ENCODE data around the gene JRKL. TPM values are rescaled to one million over a fixed set of nuclear protein-coding genes. Genes with fewer than 3 reads are reported as not detected.

Gene JRKL
- 1 to 10 TPM; 3.7 to 4.7 TPM for total RNA-seq
- 13.2 to 18.9 reads per million in 2 donors for total RNA-seq

DNA sequence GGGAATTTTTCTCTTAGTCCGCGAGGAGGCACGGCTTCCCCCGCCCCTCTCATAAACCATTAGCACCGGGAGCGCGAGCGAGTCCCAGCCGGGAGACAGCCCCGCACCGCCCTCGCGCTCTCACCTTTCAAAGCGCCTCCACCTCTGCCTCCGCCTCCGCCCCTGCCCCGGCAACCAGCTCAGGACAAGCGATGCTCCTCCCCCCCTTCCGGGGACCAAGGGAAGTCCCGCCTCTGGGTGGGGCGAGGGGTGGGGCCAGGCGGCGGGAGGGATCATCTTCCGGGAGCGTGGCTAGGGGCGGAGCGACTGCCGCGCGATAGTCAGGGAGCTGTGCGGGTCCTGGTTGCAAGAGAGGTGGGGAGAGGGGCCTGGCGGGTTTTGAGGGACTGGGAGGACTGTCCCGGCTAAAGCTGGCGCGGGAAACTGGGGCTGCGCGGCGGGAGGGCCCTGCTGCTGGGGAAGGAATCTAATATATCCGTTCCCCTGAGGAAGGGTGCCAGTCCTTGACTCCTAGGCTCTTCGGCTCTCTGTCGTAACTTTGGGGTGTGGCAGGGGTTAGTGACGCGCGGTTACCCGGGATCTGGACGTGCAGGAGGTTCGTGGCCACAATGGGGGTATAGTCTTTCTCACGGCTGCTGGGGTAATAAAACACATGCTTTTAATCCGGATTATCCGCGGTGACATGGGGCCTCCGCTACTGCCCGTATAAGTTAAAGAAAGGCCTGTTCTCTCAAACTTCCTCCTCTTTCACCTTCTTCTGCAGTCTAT lies at the start of gene JRKL, which contains the start of gene CCDC82:
JRKL (plus strand) TSS at position 294 of the 768 bp plus-strand sequence. CDS start 637 bp downstream, outside the sequence.
CCDC82 (minus strand) TSS at position 193 of the 768 bp plus-strand sequence. CDS start 5,165 bp downstream, outside the sequence.
- DNase-seq (peak; percentile 97 to 98 (median 98)), ATAC-seq (peak; percentile 97)
- H3K27me3 Mint-ChIP-seq: no peaks in the 10 kb centered on the region
- peak within 1 kb of the TSS; percentile 67 for H3K27ac Mint-ChIP-seq
- H3K36me3 Mint-ChIP-seq (ENCODE audit: low read depth): no peaks in the 10 kb centered on the region
- H3K4me1 Mint-ChIP-seq: peaks cover 20% of the 10 kb centered on the region
- no peaks in the 10 kb centered on the region for H3K9me3 ChIP-seq (ENCODE audit: control insufficient read depth, low read length, poor library complexity, severe bottlenecking)
- peak within 1 kb of the TSS; percentile 88 for H3K4me3 Mint-ChIP-seq

DNA sequence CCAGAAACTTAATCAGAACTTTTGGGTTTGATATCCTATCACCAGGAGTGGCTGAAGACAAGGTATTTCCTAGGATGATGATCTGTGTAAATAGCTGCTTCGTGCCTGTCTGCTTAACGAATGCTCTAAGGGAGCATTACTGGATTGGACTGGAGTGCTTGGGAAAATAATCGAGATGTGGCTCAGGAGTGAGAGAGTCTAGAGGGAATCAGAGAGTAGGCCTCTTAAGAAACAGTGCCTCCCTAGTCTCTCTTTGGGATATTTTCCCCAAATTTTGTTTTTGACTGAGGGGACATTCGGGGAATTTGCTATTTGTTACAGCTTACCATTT lies 49.3 kb upstream of the JRKL start:
- H3K27ac Mint-ChIP-seq: peak overlapping the region; percentile 97
- peak overlapping the region; percentile 98 for H3K4me3 Mint-ChIP-seq
- ATAC-seq (no peak), DNase-seq (no peak)
- no peaks in the 10 kb centered on the region for H3K9me3 ChIP-seq (ENCODE audit: control insufficient read depth, low read length, poor library complexity, severe bottlenecking)
- H3K27me3 Mint-ChIP-seq: no peaks in the 10 kb centered on the region
- peaks cover 11% of the 10 kb centered on the region for H3K36me3 Mint-ChIP-seq (ENCODE audit: low read depth)
- H3K4me1 Mint-ChIP-seq: peaks cover 59% of the 10 kb centered on the region

DNA sequence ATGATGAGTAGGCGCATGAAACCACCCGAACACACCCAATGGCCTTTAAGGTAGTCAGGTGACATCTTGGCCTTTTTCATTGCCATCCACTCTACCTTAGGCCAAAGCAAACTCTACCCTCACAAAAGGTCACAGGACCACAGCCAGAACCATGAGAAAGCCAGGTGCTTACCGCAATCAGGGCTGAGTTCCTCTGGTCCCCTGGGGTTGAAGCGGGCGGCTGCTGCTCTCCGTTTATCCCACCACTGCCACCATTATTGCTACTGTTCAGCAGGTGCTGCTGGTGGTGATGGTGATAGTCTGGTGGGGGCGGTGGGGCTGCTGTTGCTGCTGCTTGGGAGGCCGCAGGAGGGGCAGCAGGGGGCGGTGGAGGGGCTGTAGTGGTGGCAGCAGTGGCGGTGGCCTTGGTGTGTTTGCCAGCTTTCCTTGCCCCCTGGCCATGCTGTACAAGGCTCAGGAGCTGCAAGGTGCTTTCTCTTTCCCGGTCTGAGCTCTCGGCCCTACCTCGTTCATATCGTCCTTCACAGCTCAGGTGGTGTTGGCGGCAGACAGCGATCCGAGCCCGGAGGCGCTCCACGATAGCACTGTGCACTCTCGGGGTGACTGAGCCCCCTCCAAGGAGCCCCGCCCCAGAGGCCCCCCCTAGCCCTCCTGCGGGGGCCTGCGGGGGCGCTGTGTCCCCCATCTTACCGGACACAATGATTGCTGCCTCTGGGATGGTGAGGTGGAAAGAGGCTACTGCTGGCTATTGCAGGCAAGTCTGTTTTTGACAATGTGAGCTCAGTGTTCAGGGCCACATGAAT lies 48.4 kb upstream of the JRKL start:
- DNase-seq: peak; percentile 49 to 69 (median 68)
- Mint-ChIP-seq H3K4me3 (peak overlapping the region; percentile 98), H3K27me3 (no peaks in the 10 kb centered on the region), H3K36me3 (ENCODE audit: low read depth) (peaks cover 8% of the 10 kb centered on the region), H3K4me1 (peaks cover 53% of the 10 kb centered on the region), H3K27ac (peak overlapping the region; percentile 97)
- no peaks in the 10 kb centered on the region for H3K9me3 ChIP-seq (ENCODE audit: control insufficient read depth, low read length, poor library complexity, severe bottlenecking)
- ATAC-seq: peak; percentile 47

DNA sequence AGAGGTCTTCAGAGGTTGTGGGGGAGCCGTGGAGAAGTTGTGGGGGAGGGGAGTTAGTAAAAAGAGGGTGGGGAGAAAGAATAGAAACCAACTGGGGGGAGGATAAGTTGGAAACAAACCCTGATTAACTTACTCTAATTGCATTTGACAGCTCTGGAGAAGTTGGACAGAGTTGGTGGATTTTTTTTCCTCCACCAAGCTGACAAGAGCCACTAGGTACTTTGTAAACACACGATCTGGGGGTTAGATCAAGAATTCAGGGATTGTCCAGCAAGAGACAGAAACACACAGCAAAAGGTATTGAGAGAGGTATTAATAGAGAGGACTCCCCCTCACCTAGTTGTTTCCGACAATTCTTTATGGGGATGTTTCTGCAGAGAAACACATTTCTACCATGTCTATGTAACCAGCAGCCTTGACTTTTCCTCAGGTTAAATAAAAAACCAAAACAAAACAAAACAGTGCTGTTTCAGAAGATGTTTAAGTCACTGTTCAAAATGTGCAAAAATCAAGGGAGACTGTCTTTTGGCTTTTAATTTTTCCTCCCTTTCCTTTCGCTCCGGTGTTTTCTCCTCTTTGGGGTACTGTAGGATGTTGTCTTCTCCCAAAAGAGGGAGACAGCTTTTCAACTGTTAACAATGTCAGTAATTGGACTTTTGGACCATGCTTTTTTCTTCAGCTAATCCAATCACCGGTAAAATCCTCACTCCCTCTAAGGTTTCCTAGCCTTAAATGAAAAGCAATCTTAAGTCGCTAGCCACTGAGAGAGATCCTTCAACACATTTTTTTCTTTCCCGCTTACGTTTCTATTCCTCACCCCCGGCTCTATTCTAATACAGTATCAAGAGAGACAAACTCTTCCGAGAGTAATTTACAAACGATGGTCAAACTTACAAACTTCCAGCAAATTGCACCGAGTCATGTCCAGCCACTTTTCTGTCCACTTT lies 47.5 kb upstream of the JRKL start:
- ATAC-seq (no peak), DNase-seq (no peak)
- Mint-ChIP-seq H3K4me3 (peak overlapping the region; percentile 98), H3K4me1 (peaks cover 50% of the 10 kb centered on the region), H3K27me3 (no peaks in the 10 kb centered on the region), H3K27ac (peak overlapping the region; percentile 97), H3K36me3 (ENCODE audit: low read depth) (peaks cover 8% of the 10 kb centered on the region)
- no peaks in the 10 kb centered on the region for H3K9me3 ChIP-seq (ENCODE audit: control insufficient read depth, low read length, poor library complexity, severe bottlenecking)

DNA sequence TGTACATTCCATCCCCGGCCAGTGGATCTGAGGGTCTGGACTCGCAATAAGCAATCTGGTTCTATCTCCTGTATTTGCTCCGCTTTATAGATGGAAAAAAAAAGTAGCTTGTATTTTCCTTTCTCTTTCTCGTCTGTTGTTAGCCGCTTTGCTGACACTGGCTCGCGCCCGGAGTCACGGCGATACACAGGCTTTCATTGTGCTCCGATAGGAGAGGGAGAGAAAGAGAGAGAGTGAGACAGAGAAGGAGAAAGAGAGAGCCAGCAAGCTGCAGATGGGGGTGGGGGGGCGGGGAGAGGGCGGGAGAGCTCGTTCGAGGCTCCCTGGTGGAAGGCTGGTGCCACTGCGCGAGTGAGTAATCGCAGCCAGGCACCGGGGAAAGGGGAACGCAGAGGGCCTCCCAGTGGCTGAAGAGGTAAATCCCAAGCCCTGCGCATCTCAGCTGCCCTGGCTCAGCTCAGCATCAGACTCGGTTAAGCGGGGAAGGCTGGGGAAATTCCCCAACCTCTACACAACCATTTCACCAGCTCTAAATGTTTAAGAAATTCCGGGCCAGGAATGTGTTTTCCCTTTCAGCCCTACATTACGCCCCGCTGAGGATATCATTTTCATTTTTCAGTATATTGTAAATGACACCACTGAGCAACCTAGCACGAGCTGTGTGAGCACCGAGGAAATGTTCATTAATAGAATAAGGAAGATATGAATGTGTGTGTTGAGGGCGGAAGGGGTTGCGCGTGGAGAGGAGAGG lies 46.7 kb upstream of the JRKL start, which contains the start of gene MAML2:
MAML2 (minus strand) TSS at position 235 of the 751 bp plus-strand sequence. CDS start 1,300 bp downstream, outside the sequence.
- Mint-ChIP-seq H3K27ac (peak within 1 kb of the TSS; percentile 97), H3K4me1 (peaks cover 41% of the 10 kb centered on the region), H3K36me3 (ENCODE audit: low read depth) (peaks cover 8% of the 10 kb centered on the region), H3K4me3 (peak within 1 kb of the TSS; percentile 98), H3K27me3 (no peaks in the 10 kb centered on the region)
- H3K9me3 ChIP-seq (ENCODE audit: control insufficient read depth, low read length, poor library complexity, severe bottlenecking): no peaks in the 10 kb centered on the region
- ATAC-seq (peak; percentile 92), DNase-seq (peak; percentile 81 to 88 (median 81))

DNA sequence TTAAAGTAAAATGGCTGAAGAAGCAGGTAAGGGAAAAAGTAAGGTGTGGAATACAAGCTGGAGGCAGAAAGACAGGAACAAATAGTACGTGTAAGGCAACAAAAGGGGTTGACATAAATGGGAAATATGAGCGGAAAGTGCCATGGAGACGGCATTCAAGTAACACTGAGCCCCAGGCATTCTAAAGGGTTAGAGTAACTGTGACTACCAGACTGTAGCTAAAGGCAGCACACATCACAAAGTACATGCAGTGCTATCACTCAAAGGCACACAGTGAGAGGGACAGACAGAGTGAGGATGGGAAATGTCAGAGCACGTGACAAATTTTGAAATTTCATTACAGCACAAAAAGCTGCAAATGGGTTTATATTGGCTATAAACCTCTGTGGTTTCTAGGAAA lies 33.0 kb upstream of the JRKL start:
- Mint-ChIP-seq H3K27ac (no peak overlapping the region), H3K27me3 (no peaks in the 10 kb centered on the region), H3K4me3 (no peak overlapping the region), H3K4me1 (peaks cover 6% of the 10 kb centered on the region), H3K36me3 (ENCODE audit: low read depth) (peaks cover 12% of the 10 kb centered on the region)
- no peaks in the 10 kb centered on the region for H3K9me3 ChIP-seq (ENCODE audit: control insufficient read depth, low read length, poor library complexity, severe bottlenecking)
- DNase-seq (no peak), ATAC-seq (no peak)

DNA sequence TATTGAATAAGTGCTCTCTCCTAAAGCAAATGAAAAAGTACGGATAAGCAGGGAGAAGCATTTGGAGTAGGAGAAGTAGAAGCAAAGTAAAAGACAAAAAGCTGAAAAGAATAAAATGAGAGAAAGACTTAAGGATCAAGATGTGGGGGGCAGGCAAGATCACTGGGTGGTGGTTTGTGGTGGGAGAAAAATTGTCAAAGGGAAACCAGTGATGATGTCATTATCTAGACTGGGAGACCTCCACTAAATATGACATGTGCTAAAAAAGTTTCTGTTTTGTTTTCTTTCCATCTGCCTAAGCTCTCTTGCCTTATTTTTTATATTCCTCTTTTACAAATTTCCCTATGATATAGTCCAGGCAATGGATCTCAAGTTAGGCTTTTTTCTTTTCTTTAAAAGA lies 32.0 kb upstream of the JRKL start:
- ATAC-seq (no peak), DNase-seq (no peak)
- Mint-ChIP-seq H3K4me3 (no peak overlapping the region), H3K27ac (peak overlapping the region; percentile 53), H3K36me3 (ENCODE audit: low read depth) (peaks cover 12% of the 10 kb centered on the region), H3K4me1 (peaks cover 6% of the 10 kb centered on the region), H3K27me3 (no peaks in the 10 kb centered on the region)
- no peaks in the 10 kb centered on the region for H3K9me3 ChIP-seq (ENCODE audit: control insufficient read depth, low read length, poor library complexity, severe bottlenecking)

DNA sequence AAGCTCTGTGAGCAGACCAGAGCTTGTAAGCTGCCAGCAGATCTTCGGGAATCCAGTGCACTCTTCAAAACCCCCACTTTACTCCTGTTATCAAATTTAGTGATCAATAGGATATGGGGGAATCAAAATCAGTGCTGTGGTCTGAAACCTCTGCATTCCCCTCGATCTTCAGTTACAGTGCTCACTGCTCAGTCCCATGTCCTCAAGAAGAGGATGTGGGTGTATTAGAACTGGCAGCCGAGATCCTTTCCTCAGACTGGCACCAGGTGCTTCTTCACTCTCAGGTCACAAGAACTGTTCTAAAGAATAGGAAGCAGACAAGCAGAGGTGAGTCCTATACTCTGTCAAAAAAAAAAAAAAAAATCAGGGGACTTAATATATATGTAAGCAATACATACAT lies 31.5 kb upstream of the JRKL start:
- ATAC-seq: no peak
- Mint-ChIP-seq H3K4me3 (no peak overlapping the region), H3K27me3 (no peaks in the 10 kb centered on the region), H3K27ac (no peak overlapping the region), H3K36me3 (ENCODE audit: low read depth) (peaks cover 12% of the 10 kb centered on the region), H3K4me1 (peaks cover 6% of the 10 kb centered on the region)
- no peak for DNase-seq
- H3K9me3 ChIP-seq (ENCODE audit: control insufficient read depth, low read length, poor library complexity, severe bottlenecking): no peaks in the 10 kb centered on the region

DNA sequence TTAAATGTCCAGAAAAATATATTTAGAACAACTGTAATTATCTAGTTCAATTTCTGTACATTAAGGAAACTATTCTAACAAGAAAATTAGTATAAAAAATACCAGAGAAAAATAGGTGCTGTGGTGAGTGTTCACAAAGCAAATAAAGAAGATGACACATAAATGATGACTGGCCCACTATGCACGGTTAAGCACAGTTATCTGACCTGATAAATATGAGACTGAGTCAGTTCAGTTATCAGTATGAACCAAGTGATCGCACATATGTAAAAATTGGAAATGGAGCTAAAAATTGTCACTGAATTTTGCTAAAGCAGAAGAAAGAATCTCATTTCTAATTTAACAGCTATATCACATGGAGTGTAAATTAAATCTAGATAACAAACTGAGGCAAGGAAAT lies 28.0 kb upstream of the JRKL start:
- H3K9me3 ChIP-seq (ENCODE audit: control insufficient read depth, low read length, poor library complexity, severe bottlenecking): no peaks in the 10 kb centered on the region
- ATAC-seq: no peak
- Mint-ChIP-seq H3K36me3 (ENCODE audit: low read depth) (peaks cover 2% of the 10 kb centered on the region), H3K27me3 (no peaks in the 10 kb centered on the region), H3K4me3 (no peak overlapping the region), H3K4me1 (peaks cover under 1% of the 10 kb centered on the region), H3K27ac (no peak overlapping the region)
- DNase-seq: no peak

DNA sequence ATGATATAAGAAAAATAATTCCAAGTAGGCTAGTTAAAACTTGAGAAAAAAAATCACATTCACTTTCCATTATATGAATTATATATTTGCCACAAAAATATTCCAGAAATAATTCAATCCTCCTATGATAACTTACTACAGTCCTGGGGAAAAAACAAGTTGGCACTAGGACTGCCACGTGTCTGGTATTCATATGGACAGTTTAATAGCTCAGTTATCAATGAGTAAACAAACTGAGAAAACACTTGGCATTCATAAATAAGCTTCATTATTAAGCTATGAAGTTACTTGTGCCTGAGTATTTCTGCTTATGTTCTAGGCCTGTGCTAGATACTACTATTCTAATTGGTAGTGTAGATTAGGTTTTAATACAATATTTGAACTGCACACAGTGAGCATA lies 24.3 kb upstream of the JRKL start:
- H3K4me3 Mint-ChIP-seq: no peak overlapping the region
- DNase-seq: no peak
- no peaks in the 10 kb centered on the region for H3K27me3 Mint-ChIP-seq
- no peaks in the 10 kb centered on the region for H3K9me3 ChIP-seq (ENCODE audit: control insufficient read depth, low read length, poor library complexity, severe bottlenecking)
- no peak overlapping the region for H3K27ac Mint-ChIP-seq
- ATAC-seq: no peak
- H3K36me3 Mint-ChIP-seq (ENCODE audit: low read depth): no peaks in the 10 kb centered on the region
- H3K4me1 Mint-ChIP-seq: peaks cover 3% of the 10 kb centered on the region

DNA sequence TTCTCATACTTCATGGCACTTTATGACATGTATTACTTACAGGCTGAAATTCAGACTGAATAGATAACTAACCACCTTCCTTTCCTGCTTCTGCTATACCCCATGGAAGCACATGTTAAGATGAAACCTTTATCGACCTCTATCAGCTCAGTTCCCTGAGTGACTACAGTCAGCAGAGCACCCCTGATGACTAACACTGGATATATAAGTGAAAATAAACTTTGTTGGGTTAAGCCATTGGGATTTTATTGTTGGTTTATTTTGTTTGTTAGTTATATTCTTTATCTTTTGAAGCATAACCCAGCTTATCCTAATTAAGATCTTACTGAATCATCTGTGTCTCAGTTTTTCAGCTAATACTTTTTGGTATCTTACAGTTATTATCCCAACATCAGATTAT lies 23.8 kb upstream of the JRKL start:
- ATAC-seq (no peak), DNase-seq (no peak)
- H3K27me3 Mint-ChIP-seq: no peaks in the 10 kb centered on the region
- H3K36me3 Mint-ChIP-seq (ENCODE audit: low read depth): no peaks in the 10 kb centered on the region
- H3K27ac Mint-ChIP-seq: no peak overlapping the region
- H3K4me3 Mint-ChIP-seq: no peak overlapping the region
- H3K4me1 Mint-ChIP-seq: peaks cover 3% of the 10 kb centered on the region
- no peaks in the 10 kb centered on the region for H3K9me3 ChIP-seq (ENCODE audit: control insufficient read depth, low read length, poor library complexity, severe bottlenecking)

DNA sequence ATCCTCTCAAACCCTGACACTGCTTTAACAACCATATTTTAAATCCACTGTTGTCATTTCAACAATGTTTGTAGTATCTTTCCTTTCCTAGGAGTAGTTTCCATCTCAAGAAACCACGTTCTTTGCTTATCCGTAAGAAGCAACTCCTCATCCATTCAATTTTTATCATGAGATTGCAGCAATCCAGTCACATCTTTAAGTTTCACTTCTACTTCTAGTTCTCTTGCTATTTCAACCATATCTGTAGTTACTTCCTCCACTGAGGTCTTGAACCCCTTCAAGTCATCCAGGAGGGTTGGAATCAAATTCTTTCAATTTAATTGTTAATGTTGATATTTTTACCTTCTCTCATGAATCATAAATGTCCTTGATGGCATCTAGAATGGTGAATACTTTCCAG lies 22.5 kb upstream of the JRKL start:
- no peak overlapping the region for H3K27ac Mint-ChIP-seq
- H3K9me3 ChIP-seq (ENCODE audit: control insufficient read depth, low read length, poor library complexity, severe bottlenecking): no peaks in the 10 kb centered on the region
- H3K27me3 Mint-ChIP-seq: no peaks in the 10 kb centered on the region
- H3K36me3 Mint-ChIP-seq (ENCODE audit: low read depth): peaks cover 7% of the 10 kb centered on the region
- ATAC-seq: no peak
- DNase-seq: no peak
- H3K4me3 Mint-ChIP-seq: no peak overlapping the region
- H3K4me1 Mint-ChIP-seq: peaks cover 3% of the 10 kb centered on the region

Measured in T-helper 17 cell (primary cell).